NCI-H2171 treated with DMSO at 0.1 percent for 48 hours (cell line): ENCODE data around the gene SGIP1.
A peak's percentile ranks its signal among the peaks of the same experiment; 100 is the strongest.
"Not testable (repeated sequence)": the region's sequence is repeated elsewhere in the genome, so short reads cannot be mapped to it uniquely, and the experiment has no call there.

ENCODE experiments used
- DNase-seq: peaks from one replicate; lab custom pipeline; 2025; lab: John Stamatoyannopoulos, UW

The SGIP1 gene

GRCh38 chr1:66553846-66554245 lies 19.9 kb downstream of the SGIP1 start:
- no peak for DNase-seq

GRCh38 chr1:66556161-66556611 lies 22.2 kb downstream of the SGIP1 start:
- no peak for DNase-seq

- no peak for DNase-seq
These were observed 23.2 kb downstream of the SGIP1 start for GRCh38 chr1:66557157-66557556.

- DNase-seq, result no peak
These were observed 25.6 kb downstream of the SGIP1 start for GRCh38 chr1:66559517-66559916.

- no peak for DNase-seq
These were observed 28.6 kb downstream of the SGIP1 start for GRCh38 chr1:66562561-66562960.

- no peak for DNase-seq
These were observed 29.3 kb downstream of the SGIP1 start for GRCh38 chr1:66563094-66563800.

GRCh38 chr1:66563941-66564630 lies 30.1 kb downstream of the SGIP1 start:
- DNase-seq, result no peak

GRCh38 chr1:66570196-66570595 lies 36.2 kb downstream of the SGIP1 start:
- DNase-seq, result no peak

GRCh38 chr1:66571789-66572188 lies 37.8 kb downstream of the SGIP1 start:
- DNase-seq, result no peak

- peak; percentile 12 for DNase-seq
These were observed 41.8 kb downstream of the SGIP1 start for GRCh38 chr1:66575739-66576138.

GRCh38 chr1:66576645-66577044 lies 42.7 kb downstream of the SGIP1 start:
- peak; percentile 33 for DNase-seq

- DNase-seq, result no peak
These were observed 44.9 kb downstream of the SGIP1 start for GRCh38 chr1:66578841-66579240.

GRCh38 chr1:66580081-66580480 lies 46.1 kb downstream of the SGIP1 start:
- DNase-seq, result no peak

- DNase-seq, result no peak
These were observed 49.1 kb downstream of the SGIP1 start for GRCh38 chr1:66583021-66583420.

GRCh38 chr1:66585002-66585401 lies 51.0 kb downstream of the SGIP1 start:
- no peak for DNase-seq

- DNase-seq, result no peak
These were observed 55.4 kb downstream of the SGIP1 start for GRCh38 chr1:66589326-66589725.

GRCh38 chr1:66592106-66592507 lies 58.2 kb downstream of the SGIP1 start:
- DNase-seq, result not testable (repeated sequence)

GRCh38 chr1:66596191-66596590 lies 62.2 kb downstream of the SGIP1 start:
- no peak for DNase-seq

- no peak for DNase-seq
These were observed 63.5 kb downstream of the SGIP1 start for GRCh38 chr1:66597500-66597899.

GRCh38 chr1:66598670-66599069 lies 64.7 kb downstream of the SGIP1 start:
- DNase-seq, result no peak

GRCh38 chr1:66599346-66599745 lies 65.4 kb downstream of the SGIP1 start:
- DNase-seq, result no peak

- no peak for DNase-seq
These were observed 66.2 kb downstream of the SGIP1 start for GRCh38 chr1:66599899-66600737.
